ENCODE measurements around the gene PDE8A.

PDE8A gene

DNA sequence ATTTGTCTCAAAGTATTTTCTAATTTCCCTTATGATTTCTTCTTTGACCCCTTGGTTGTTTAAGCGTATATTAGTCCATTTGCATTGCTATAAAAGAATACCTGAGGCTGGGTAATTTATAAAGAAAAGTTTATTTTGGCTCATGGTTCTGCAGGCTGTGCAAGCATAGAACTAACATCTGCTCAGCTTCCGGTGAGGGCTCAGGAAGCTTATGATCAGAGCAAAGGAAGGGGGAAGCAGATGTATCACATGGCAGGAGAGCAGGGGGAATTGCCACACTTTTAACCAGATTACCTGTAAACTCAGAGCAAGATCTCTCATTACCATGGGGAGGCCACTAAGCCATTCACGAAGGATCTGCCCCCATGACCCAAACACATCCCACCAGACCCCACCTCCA lies 148.2 kb downstream of the PDE8A start:
- TF ChIP-seq, protein P1, sequence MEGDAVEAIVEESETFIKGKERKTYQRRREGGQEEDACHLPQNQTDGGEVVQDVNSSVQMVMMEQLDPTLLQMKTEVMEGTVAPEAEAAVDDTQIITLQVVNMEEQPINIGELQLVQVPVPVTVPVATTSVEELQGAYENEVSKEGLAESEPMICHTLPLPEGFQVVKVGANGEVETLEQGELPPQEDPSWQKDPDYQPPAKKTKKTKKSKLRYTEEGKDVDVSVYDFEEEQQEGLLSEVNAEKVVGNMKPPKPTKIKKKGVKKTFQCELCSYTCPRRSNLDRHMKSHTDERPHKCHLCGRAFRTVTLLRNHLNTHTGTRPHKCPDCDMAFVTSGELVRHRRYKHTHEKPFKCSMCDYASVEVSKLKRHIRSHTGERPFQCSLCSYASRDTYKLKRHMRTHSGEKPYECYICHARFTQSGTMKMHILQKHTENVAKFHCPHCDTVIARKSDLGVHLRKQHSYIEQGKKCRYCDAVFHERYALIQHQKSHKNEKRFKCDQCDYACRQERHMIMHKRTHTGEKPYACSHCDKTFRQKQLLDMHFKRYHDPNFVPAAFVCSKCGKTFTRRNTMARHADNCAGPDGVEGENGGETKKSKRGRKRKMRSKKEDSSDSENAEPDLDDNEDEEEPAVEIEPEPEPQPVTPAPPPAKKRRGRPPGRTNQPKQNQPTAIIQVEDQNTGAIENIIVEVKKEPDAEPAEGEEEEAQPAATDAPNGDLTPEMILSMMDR (IDR thresholded peaks at IDR 0.05; ENCODE audit: extremely low read depth, missing control alignments), result no peak
- no peak for DNase-seq (ENCODE audit: low spot score)

DNA sequence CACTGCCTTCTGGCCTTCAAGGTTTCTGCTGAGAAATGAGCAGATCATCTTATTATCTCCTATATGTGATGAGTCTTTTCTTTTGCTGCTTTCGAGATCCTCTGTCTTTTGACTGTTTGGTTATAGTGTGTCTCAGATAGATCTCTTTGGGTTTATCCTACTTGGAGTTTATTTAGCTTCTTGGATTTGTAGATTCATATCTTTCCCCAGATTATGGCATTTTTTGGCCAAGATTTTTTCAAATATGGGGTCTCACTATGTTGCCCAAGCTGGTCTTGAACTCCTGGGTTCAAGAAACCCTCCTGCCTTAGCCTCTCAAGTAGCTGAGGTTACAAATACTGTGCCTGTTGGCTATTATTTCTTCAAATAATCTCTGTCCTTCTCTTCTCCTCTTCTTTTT lies 150.3 kb downstream of the PDE8A start:
- no peak for DNase-seq (ENCODE audit: low spot score)
- TF ChIP-seq, protein P1 (IDR thresholded peaks at IDR 0.05; ENCODE audit: extremely low read depth, missing control alignments), result no peak

DNA sequence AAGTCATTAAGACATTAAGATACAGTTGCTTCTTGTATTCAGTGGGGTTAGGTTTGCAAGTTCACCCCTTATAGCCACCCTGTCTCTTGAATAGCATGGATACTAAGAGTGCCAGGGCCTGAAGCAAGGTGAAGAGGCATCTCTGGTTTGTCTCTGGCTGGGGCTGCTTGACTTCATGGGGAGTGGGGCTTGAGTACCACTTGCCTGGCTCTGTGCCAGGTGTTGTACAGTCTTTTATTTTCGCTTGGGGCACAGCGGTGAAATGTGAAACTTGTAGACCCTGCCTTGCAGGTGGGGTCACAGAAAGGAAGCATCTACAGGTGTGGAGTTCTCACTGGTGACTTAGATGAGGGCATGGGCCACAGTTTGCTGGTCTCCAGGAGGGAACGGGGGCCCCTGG lies 152.1 kb downstream of the PDE8A start:
- no peak for DNase-seq (ENCODE audit: low spot score)
- TF ChIP-seq, protein P1 (IDR thresholded peaks at IDR 0.05; ENCODE audit: extremely low read depth, missing control alignments), result no peak

DNA sequence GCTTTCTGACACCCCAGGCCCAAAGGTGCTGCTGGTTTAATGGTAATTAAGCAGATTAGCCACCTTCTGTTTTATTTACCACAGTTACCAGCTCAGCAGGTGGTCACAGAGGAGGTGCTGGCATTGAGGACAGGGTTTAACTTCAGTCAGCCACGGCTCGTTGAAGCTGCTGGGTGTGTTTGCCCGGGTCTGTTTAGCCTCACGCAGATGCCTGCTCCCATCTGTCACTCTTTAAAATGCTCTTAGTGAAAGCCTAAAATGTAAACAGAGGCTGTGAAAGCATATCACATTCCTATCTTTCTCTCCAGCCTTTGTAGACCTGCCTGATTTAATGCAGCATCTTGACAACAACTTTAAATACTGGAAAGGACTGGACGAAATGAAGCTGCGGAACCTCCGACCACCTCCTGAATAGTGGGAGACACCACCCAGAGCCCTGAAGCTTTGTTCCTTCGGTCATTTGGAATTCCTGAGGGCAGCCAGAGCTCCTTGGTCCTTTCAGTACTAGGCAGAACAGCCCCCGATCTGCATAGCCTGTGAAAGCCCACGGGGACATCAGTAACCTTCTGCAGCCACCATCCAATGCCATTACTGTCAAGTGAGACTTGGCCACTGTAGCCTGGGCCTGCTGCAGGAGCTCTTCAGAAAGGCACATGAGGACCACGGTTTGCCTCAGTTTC lies 156.0 kb downstream of the PDE8A start:
- no peak for DNase-seq (ENCODE audit: low spot score)
- TF ChIP-seq, protein P1 (IDR thresholded peaks at IDR 0.05; ENCODE audit: extremely low read depth, missing control alignments), result no peak

DNA sequence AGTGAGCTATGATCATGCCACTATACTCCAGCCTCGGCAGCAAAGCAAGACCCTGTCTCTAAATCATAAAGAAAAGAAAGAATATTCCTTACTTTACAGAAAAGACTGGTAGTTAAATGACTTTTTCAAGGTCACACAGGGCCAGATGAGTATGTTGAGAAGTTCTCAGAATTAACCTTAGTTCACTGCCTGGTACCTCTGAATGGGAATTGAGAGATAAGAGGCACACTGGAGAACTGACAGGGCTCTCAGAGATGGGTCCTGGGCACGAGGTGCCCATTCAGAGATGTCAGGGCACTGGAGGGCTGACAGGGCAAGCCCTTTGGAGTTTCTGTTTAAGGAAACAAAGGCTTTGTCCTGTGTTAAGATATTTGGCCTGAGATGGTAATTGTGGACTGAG lies 157.7 kb downstream of the PDE8A start:
- no peak for DNase-seq (ENCODE audit: low spot score)

DNA sequence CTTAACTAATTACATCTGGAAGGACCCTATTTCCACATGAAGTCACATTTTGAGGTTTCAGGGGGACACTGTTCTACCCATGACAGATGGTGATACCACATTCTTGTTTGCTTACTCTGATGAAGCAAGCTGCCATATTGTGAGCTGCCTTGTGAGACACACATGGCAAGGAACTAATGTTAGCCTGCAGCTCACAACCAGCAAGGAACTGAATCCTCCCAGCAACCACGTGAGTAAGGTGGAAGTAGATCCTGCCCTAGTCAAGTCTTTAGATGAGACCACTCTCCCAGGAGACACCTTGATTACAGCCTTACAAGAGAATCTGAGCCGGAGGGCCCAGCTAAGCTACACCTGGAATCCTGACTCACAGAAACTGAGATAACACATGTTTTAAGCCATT lies 160.1 kb downstream of the PDE8A start:
- TF ChIP-seq, protein P1 (IDR thresholded peaks at IDR 0.05; ENCODE audit: extremely low read depth, missing control alignments), result no peak
- no peak for DNase-seq (ENCODE audit: low spot score)

More for the DNA sequence above, 157.7 kb downstream of the PDE8A start:
- TF ChIP-seq, protein P1 (IDR thresholded peaks at IDR 0.05; ENCODE audit: extremely low read depth, missing control alignments), result no peak

DNA sequence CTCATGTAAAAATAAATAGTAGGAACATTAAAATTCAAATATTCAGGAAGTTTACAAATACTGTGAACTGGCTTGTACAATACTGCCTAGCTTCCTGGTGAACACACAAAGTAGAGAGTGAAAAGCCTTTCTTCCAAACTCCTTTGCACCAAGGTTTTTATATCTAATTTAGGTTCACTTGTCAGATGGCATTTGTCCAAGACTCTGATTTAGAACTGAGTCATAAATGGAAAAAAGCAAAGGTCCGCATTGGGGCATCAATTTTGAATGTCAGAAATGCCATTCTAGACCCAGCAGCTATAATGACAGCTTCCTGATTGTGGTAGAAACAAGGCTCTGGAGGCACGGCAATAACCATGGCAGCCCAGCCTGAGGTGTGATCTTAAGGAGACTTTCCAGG lies 160.7 kb downstream of the PDE8A start:
- TF ChIP-seq, protein P1 (IDR thresholded peaks at IDR 0.05; ENCODE audit: extremely low read depth, missing control alignments), result no peak
- no peak for DNase-seq (ENCODE audit: low spot score)

Data from GM20000 (cell line).